HepG2 (cell line): ENCODE measurements around the gene VPS4B. TPM values are rescaled to one million over a fixed set of nuclear protein-coding genes. Genes with fewer than 3 reads are reported as not detected.

Source experiments
- ARHGAP35 ChIP-seq: sonication (generic); formaldehyde crosslinking; IDR thresholded peaks from 2 replicates; pipeline ENCODE4 v1.9.0; 2022; ENCODE audit warnings: mild to moderate bottlenecking, inconsistent platforms, moderate library complexity, missing genetic modification reagents, borderline replicate concordance
- FOXK1 ChIP-seq: sonication (generic); formaldehyde crosslinking; IDR thresholded peaks from 2 replicates; pipeline ENCODE4 v1.4.0; 2020; ENCODE audit warnings: low read depth, missing genetic modification reagents, borderline replicate concordance
- JARID2 ChIP-seq: sonication (generic); formaldehyde crosslinking; IDR thresholded peaks from 2 replicates; pipeline ENCODE4 v1.8.1; 2023; ENCODE audit warnings: missing genetic modification reagents, inconsistent platforms; ENCODE audit not compliant: insufficient replicate concordance
- KDM2A ChIP-seq: sonication (generic); formaldehyde crosslinking; IDR thresholded peaks from 2 replicates; pipeline ENCODE4 v1.4.0; 2020; ENCODE audit warnings: low read depth, missing genetic modification reagents, borderline replicate concordance
- KLF13 ChIP-seq: sonication (generic); formaldehyde crosslinking; IDR thresholded peaks from 2 replicates; pipeline ENCODE4 v1.4.0; 2020; ENCODE audit warnings: mild to moderate bottlenecking, missing genetic modification reagents
- MEIS2 ChIP-seq: sonication (generic); formaldehyde crosslinking; IDR thresholded peaks from 2 replicates; pipeline ENCODE4 v1.9.0; 2021; ENCODE audit warnings: mild to moderate bottlenecking, missing genetic modification reagents
- MYNN ChIP-seq: sonication (generic); formaldehyde crosslinking; IDR thresholded peaks from 2 replicates; pipeline ENCODE4 v1.4.0; 2020; ENCODE audit warnings: mild to moderate bottlenecking, low read depth, missing genetic modification reagents
- SP4 ChIP-seq: sonication (generic); formaldehyde crosslinking; IDR thresholded peaks from 2 replicates; pipeline ENCODE4 v1.8.1; 2023; ENCODE audit warnings: mild to moderate bottlenecking, missing genetic modification reagents
- TEAD3 ChIP-seq: optimal IDR thresholded peaks from 2 replicates; pipeline ENCODE3; 2016; ENCODE audit warnings: borderline replicate concordance
- ZNF10 ChIP-seq: sonication (generic); formaldehyde crosslinking; IDR thresholded peaks from 2 replicates; pipeline ENCODE4 v1.4.0; 2020; ENCODE audit warnings: mild to moderate bottlenecking, low read depth, missing genetic modification reagents, borderline replicate concordance
- ZNF282 ChIP-seq: fragments of 450-650 bp; IDR thresholded peaks from 2 replicates; pipeline ENCODE4 v1.6.1; 2018; ENCODE audit not compliant: partially characterized antibody
- ZNF44 ChIP-seq: sonication (generic); formaldehyde crosslinking; IDR thresholded peaks from 2 replicates; pipeline ENCODE4 v1.5.1; 2020; ENCODE audit warnings: mild to moderate bottlenecking, missing genetic modification reagents
- ZNF501 ChIP-seq: sonication (generic); formaldehyde crosslinking; IDR thresholded peaks from 2 replicates; pipeline ENCODE4 v1.5.1; 2020; ENCODE audit warnings: mild to moderate bottlenecking, moderate library complexity, missing genetic modification reagents
- ZNF775 ChIP-seq: sonication (generic); formaldehyde crosslinking; IDR thresholded peaks from 2 replicates; pipeline ENCODE4 v1.4.0; 2020; ENCODE audit warnings: missing genetic modification reagents, mild to moderate bottlenecking, moderate library complexity, borderline replicate concordance
- polyA plus RNA-seq, 8 experiments: library from polyadenylated mRNA; depleted of rRNA in 3 of 8; stranded (reverse) in 7 of 8; unstranded in 1 of 8; fragments of >200 nt; fragmentation: Illumina TruSeq in 4 of 8; extraction: Trizol in 4 of 8; gene quantifications; 2 replicates each; pipeline versions ENCODE4 v1.2.1 to v1.2.3, GENCODE V29; 2011 to 2016; ENCODE audit warnings: low read depth in 4 of 8, missing spikeins in 1 of 8, mixed read lengths in 1 of 8; ENCODE audit not compliant: insufficient read depth in 1 of 8
- total RNA-seq, 5 experiments: library from RNA; depleted of rRNA; stranded (reverse); fragments of >200 nt; fragmentation: Illumina TruSeq; extraction: Trizol; gene quantifications; 2 replicates each; pipeline ENCODE4 v1.2.3, GENCODE V29; 2016; ENCODE audit warnings: low read depth in 1 of 5
- TF ChIP-seq, protein P1 (sequence below): sonication (generic); formaldehyde crosslinking; IDR thresholded peaks from 2 replicates; pipeline ENCODE4 v1.4.0; 2020; ENCODE audit warnings: missing genetic modification reagents, borderline replicate concordance
- TF ChIP-seq, protein P2 (sequence below): sonication (generic); formaldehyde crosslinking; conservative IDR thresholded peaks from 2 replicates; pipeline ENCODE4 v1.4.0; 2020; ENCODE audit warnings: missing genetic modification reagents
- TF ChIP-seq, protein P3 (sequence below): sonication (generic); formaldehyde crosslinking; IDR thresholded peaks from 2 replicates; pipeline ENCODE4 v1.4.0; 2020; ENCODE audit warnings: missing genetic modification reagents

Gene VPS4B
- total and polyA plus RNA-seq, 2 of the 13 experiments (the other 11 are each of a cell fraction or from before 2014, with no cell fraction given) = 12.8 to 25.9 TPM

DNA sequence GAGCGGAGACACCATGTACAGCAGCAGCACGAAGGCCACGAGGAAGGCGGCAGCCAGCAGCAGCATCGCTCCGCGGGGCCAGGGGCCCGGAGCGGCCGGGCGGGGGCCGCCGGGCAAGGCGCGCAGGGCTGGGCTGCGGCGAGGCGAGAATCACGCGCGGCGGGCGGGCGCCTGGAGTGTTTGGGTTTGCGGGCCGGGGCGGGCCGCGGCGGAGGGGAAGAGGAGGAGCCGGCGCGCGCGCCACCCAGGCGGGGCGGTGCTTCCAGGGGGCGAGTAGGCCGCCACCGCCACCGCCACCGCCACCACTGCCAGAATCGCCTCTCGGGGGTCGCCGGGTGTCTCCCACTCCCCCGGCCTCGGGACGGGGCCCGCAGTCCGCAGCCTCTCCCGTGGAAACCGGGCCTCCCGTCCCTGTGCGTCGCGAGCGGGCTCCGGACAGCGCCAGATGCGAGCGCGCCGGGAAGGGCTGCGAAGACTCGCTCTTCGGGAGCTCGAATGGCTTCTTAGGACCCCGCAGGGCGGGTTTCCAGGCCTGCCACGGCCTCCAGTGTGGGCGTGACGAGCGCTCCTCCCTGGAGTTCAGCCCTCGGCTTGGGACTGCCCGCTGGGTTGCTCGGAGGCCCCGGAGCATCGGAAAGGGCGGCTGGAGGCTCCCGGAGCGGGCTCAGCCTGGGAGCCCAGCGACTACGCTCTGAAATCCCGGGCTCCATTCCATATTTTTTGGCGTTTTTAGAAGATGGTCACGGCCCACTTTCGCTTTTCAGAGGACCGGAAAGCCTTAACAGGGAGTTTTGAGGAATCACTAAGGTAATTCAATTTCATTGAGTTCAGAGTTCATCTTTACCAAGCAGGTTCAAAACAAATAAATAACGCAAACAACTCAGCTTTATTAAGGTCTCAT is 55.0 kb downstream of the VPS4B start, which contains the start of gene KDSR (continued):
- TF ChIP-seq, protein P1, sequence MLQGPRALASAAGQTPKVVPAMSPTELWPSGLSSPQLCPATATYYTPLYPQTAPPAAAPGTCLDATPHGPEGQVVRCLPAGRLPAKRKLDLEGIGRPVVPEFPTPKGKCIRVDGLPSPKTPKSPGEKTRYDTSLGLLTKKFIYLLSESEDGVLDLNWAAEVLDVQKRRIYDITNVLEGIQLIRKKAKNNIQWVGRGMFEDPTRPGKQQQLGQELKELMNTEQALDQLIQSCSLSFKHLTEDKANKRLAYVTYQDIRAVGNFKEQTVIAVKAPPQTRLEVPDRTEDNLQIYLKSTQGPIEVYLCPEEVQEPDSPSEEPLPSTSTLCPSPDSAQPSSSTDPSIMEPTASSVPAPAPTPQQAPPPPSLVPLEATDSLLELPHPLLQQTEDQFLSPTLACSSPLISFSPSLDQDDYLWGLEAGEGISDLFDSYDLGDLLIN = peak; percentile 78; the same call in 1 of the 2 replicates
- TF ChIP-seq FOXK1 (CRISPR knock-in tag) (peak; percentile 4; the same call in 1 of the 2 replicates), KLF13 (CRISPR knock-in tag) (peak; percentile 75; the same call in 1 of the 2 replicates), MYNN (CRISPR knock-in tag) (no peak), JARID2 (CRISPR knock-in tag) (no peak), ZNF44 (CRISPR knock-in tag) (no peak; the same call in 1 of the 2 replicates), MEIS2 (CRISPR knock-in tag) (peak; percentile 89; the same call in 1 of the 2 replicates), KDM2A (CRISPR knock-in tag) (peak; percentile 82; the same call in 1 of the 2 replicates), ZNF10 (CRISPR knock-in tag) (no peak), ZNF282 (no peak), ZNF775 (CRISPR knock-in tag) (no peak), ZNF501 (peak; percentile 94), TEAD3 (peak; percentile 62), ARHGAP35 (CRISPR knock-in tag) (peak; percentile 66; the same call in 1 of the 2 replicates), SP4 (peak; percentile 78)
- TF ChIP-seq, protein P2, sequence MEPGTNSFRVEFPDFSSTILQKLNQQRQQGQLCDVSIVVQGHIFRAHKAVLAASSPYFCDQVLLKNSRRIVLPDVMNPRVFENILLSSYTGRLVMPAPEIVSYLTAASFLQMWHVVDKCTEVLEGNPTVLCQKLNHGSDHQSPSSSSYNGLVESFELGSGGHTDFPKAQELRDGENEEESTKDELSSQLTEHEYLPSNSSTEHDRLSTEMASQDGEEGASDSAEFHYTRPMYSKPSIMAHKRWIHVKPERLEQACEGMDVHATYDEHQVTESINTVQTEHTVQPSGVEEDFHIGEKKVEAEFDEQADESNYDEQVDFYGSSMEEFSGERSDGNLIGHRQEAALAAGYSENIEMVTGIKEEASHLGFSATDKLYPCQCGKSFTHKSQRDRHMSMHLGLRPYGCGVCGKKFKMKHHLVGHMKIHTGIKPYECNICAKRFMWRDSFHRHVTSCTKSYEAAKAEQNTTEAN = peak; percentile 80
- TF ChIP-seq, protein P3, sequence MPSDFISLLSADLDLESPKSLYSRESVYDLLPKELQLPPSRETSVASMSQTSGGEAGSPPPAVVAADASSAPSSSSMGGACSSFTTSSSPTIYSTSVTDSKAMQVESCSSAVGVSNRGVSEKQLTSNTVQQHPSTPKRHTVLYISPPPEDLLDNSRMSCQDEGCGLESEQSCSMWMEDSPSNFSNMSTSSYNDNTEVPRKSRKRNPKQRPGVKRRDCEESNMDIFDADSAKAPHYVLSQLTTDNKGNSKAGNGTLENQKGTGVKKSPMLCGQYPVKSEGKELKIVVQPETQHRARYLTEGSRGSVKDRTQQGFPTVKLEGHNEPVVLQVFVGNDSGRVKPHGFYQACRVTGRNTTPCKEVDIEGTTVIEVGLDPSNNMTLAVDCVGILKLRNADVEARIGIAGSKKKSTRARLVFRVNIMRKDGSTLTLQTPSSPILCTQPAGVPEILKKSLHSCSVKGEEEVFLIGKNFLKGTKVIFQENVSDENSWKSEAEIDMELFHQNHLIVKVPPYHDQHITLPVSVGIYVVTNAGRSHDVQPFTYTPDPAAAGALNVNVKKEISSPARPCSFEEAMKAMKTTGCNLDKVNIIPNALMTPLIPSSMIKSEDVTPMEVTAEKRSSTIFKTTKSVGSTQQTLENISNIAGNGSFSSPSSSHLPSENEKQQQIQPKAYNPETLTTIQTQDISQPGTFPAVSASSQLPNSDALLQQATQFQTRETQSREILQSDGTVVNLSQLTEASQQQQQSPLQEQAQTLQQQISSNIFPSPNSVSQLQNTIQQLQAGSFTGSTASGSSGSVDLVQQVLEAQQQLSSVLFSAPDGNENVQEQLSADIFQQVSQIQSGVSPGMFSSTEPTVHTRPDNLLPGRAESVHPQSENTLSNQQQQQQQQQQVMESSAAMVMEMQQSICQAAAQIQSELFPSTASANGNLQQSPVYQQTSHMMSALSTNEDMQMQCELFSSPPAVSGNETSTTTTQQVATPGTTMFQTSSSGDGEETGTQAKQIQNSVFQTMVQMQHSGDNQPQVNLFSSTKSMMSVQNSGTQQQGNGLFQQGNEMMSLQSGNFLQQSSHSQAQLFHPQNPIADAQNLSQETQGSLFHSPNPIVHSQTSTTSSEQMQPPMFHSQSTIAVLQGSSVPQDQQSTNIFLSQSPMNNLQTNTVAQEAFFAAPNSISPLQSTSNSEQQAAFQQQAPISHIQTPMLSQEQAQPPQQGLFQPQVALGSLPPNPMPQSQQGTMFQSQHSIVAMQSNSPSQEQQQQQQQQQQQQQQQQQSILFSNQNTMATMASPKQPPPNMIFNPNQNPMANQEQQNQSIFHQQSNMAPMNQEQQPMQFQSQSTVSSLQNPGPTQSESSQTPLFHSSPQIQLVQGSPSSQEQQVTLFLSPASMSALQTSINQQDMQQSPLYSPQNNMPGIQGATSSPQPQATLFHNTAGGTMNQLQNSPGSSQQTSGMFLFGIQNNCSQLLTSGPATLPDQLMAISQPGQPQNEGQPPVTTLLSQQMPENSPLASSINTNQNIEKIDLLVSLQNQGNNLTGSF (CRISPR knock-in tag) = peak; percentile 29; the same call in 1 of the 2 replicates
